Calu3 (cell line): ENCODE data around the gene UNKL. TPM values are rescaled to one million over a fixed set of nuclear protein-coding genes. Genes with fewer than 3 reads are reported as not detected.

Source experiments
- BruUV-seq: library from RNA; stranded (reverse); fragments of 400-500 nt; replicated peaks from 2 replicates; lab custom pipeline; 2021; lab: Mats Ljungman, UMichigan
- CTCF ChIA-PET: fragments of 300-600 bp; sonication (Branson Sonifier 250); formaldehyde crosslinking; loops from one replicate; lab custom pipeline; 2022; ENCODE audit warnings: antibody characterized with exemption; lab: Charles Lee
- DNase-seq: peaks from one replicate; pipeline ENCODE4 v3.0.0; 2022
- H3K27ac Mint-ChIP-seq: one replicate; pipeline ENCODE4 v1.8.0; 2022; ENCODE audit warnings: mixed read lengths; ENCODE audit not compliant: unreplicated experiment
- H3K27me3 Mint-ChIP-seq: one replicate; pipeline ENCODE4 v1.8.0; 2022; ENCODE audit warnings: mixed read lengths; ENCODE audit not compliant: unreplicated experiment
- H3K36me3 Mint-ChIP-seq: one replicate; pipeline ENCODE4 v1.8.0; 2022; ENCODE audit warnings: mild to moderate bottlenecking, moderate library complexity, mixed read lengths; ENCODE audit not compliant: insufficient read depth, unreplicated experiment
- H3K4me1 Mint-ChIP-seq: one replicate; pipeline ENCODE4 v1.8.0; 2022; ENCODE audit warnings: mild to moderate bottlenecking, low read depth, mixed read lengths; ENCODE audit not compliant: unreplicated experiment
- H3K4me3 Mint-ChIP-seq: one replicate; pipeline ENCODE4 v1.8.0; 2022; ENCODE audit warnings: mild to moderate bottlenecking, low read depth, moderate library complexity, mixed read lengths; ENCODE audit not compliant: unreplicated experiment
- H3K9me3 Mint-ChIP-seq: one replicate; pipeline ENCODE4 v1.8.0; 2022; ENCODE audit warnings: low read depth, mixed read lengths; ENCODE audit not compliant: unreplicated experiment
- CTCF ChIP-seq: fragments of 200-600 bp; IDR thresholded peaks from one replicate; pipeline ENCODE4 v1.8.0; 2022; ENCODE audit warnings: antibody characterized with exemption; ENCODE audit not compliant: unreplicated experiment
- intact Hi-C: fragments of 100-400 bp; cut with micrococcal nuclease; formaldehyde crosslinking; loops from one replicate; pipeline ENCODE4 v1.10.0; 2022; ENCODE audit not compliant: unreplicated experiment
- total RNA-seq: library from RNA; stranded (reverse); gene quantifications from 2 replicates; pipeline ENCODE4 v1.2.3, GENCODE V29; 2022

UNKL gene
- total RNA-seq, 1 experiment from 2014 or later = 35.5 TPM

GRCh38 chr16:1363501-1364041 lies 50.9 kb downstream of the UNKL start:
- peaks cover 48% of the 10 kb centered on the region for H3K36me3 Mint-ChIP-seq
- no peak overlapping the region for H3K27ac Mint-ChIP-seq
- CTCF ChIA-PET = interaction anchor here (0.7 to 1.0 kb wide), 3 partner anchors 14 to 66 kb away, joined by 3 to 4 read pairs (median 3); no protein-coding TSS in a partner anchor
- intact Hi-C loops = no loop called here
- no TSS peak for BruUV-seq
- peak; percentile 88 for TF ChIP-seq CTCF
- no peaks in the 10 kb centered on the region for H3K9me3 Mint-ChIP-seq
- H3K4me1 Mint-ChIP-seq = no peaks in the 10 kb centered on the region
- no peaks in the 10 kb centered on the region for H3K27me3 Mint-ChIP-seq
- no peak overlapping the region for H3K4me3 Mint-ChIP-seq
- DNase-seq = peak; percentile 81

GRCh38 chr16:1362807-1363206 lies 51.7 kb downstream of the UNKL start:
- no peak for TF ChIP-seq CTCF
- no peak overlapping the region for H3K27ac Mint-ChIP-seq
- H3K4me1 Mint-ChIP-seq = no peaks in the 10 kb centered on the region
- no peaks in the 10 kb centered on the region for H3K9me3 Mint-ChIP-seq
- no peaks in the 10 kb centered on the region for H3K27me3 Mint-ChIP-seq
- DNase-seq = no peak
- peaks cover 48% of the 10 kb centered on the region for H3K36me3 Mint-ChIP-seq
- H3K4me3 Mint-ChIP-seq = no peak overlapping the region
- intact Hi-C loops = no loop called here
- CTCF ChIA-PET = interaction anchor here (0.7 to 1.0 kb wide), 3 partner anchors 15 to 66 kb away, joined by 3 to 4 read pairs (median 3); no protein-coding TSS in a partner anchor
- TSS peak; percentile 76 for BruUV-seq

DNA sequence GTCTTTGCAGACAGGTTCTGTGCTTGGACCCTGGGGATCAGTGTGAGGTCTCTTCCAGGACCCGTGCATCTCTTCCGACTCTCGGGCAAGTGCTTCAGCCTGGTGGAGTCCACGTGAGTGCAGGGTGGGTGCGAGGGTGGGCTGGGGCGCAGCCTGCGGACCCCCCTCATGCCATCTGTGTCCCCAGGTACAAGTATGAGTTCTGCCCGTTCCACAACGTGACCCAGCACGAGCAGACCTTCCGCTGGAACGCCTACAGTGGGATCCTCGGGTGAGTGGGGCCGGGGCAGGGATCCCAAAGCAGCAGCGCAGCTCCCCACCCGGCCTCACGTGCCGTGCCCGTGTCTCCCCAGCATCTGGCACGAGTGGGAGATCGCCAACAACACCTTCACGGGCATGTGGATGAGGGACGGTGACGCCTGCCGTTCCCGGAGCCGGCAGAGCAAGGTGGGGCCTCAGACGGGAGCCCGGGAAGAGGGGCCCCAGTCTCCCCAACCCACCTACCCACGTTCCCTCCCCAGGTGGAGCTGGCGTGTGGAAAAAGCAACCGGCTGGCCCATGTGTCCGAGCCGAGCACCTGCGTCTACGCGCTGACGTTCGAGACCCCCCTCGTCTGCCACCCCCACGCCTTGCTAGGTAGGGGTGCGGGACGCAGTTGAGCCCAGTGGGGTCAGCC lies 52.7 kb downstream of the UNKL start:
- H3K4me3 Mint-ChIP-seq = no peak overlapping the region
- CTCF ChIA-PET = no interaction called here
- peaks cover 48% of the 10 kb centered on the region for H3K36me3 Mint-ChIP-seq

More for the DNA sequence above, 52.7 kb downstream of the UNKL start:
- Mint-ChIP-seq H3K27me3 (no peaks in the 10 kb centered on the region), H3K27ac (no peak overlapping the region), H3K4me1 (peaks cover under 1% of the 10 kb centered on the region), H3K9me3 (no peaks in the 10 kb centered on the region)
- intact Hi-C loops = no loop called here
- TF ChIP-seq CTCF = no peak
- DNase-seq = no peak
- no TSS peak for BruUV-seq
